Measurements from ENCODE around the gene PLXND1. TPM values are rescaled to one million over a fixed set of nuclear protein-coding genes. Genes with fewer than 3 reads are reported as not detected.
A peak's percentile ranks its signal among the peaks of the same experiment; 100 is the strongest.
"Not testable (repeated sequence)": the region's sequence is repeated elsewhere in the genome, so short reads cannot be mapped to it uniquely, and the experiment has no call there.

PLXND1 gene, protein sequence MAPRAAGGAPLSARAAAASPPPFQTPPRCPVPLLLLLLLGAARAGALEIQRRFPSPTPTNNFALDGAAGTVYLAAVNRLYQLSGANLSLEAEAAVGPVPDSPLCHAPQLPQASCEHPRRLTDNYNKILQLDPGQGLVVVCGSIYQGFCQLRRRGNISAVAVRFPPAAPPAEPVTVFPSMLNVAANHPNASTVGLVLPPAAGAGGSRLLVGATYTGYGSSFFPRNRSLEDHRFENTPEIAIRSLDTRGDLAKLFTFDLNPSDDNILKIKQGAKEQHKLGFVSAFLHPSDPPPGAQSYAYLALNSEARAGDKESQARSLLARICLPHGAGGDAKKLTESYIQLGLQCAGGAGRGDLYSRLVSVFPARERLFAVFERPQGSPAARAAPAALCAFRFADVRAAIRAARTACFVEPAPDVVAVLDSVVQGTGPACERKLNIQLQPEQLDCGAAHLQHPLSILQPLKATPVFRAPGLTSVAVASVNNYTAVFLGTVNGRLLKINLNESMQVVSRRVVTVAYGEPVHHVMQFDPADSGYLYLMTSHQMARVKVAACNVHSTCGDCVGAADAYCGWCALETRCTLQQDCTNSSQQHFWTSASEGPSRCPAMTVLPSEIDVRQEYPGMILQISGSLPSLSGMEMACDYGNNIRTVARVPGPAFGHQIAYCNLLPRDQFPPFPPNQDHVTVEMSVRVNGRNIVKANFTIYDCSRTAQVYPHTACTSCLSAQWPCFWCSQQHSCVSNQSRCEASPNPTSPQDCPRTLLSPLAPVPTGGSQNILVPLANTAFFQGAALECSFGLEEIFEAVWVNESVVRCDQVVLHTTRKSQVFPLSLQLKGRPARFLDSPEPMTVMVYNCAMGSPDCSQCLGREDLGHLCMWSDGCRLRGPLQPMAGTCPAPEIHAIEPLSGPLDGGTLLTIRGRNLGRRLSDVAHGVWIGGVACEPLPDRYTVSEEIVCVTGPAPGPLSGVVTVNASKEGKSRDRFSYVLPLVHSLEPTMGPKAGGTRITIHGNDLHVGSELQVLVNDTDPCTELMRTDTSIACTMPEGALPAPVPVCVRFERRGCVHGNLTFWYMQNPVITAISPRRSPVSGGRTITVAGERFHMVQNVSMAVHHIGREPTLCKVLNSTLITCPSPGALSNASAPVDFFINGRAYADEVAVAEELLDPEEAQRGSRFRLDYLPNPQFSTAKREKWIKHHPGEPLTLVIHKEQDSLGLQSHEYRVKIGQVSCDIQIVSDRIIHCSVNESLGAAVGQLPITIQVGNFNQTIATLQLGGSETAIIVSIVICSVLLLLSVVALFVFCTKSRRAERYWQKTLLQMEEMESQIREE (N-terminal part only)
- 29.0 and 74.1 TPM in 2 replicates for total RNA-seq (2014; rRNA removed; shearing (Covaris generic); ENCODE audit: low replicate concordance)

DNA sequence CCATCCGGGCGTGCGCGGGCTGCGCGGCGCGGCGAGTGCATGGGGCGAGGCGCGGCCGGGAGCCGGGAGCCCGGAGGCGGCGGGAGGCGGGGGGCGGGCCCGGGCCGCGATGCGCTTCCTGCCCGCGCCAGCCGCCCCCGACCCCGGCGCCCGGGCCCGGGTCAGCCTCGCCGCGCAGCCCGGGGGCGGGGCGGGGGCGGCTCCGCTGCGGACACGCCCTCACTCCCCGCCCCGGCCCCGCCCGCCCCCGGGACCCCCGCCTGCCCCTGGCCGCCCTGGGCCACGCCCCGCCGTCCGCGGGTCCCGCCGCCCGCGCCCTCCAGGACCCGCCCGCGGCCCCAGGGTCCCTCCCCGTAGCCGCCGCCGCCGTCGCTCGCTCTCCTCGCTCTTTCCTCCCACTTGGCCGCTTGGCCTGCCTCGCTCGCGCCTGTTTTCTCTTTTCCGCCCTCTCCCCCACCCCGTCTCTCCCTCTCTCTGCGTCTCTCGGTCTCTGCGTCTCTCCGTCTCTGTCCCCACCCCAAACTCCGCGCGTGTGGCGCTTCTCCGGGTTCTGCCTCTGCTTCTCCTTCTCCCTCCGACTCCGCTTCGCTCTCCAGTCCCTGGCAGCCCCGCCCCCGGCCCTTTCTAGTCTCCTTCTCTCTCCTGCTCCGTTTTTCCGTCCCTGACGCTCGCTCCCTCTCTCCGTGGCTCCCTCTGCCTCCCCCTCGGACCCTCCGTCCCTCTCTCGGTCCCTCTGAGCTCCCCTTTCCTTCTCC lies at the start of gene PLXND1:
TSS of gene PLXND1 (minus strand) at position 41 of the 755 bp plus-strand sequence. CDS start at position 4, 37 bp downstream.
- in situ Hi-C loops (cut with HindIII; ENCODE audit: low pct_unique_long_range_greater_than_20kb, low sequenced_read_pairs): no loop called here

DNA sequence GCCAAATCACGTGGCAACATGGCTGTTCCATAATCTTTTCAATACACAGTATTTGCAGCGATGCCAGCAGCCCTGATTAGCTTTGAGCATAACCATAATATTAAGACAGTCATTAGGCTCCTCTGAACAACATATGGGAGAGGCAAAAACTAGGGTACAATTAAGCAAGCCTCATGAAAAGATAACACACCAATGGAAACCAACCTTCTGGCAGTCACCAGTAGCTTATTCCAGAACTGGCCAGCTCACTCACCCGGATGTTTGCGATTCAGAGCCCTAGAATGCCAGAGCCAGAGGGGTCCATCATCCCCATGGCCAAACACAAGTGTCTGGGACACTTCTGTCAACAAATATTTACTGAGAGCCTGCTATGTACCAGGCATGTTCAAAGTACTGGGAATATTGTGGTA lies 48.8 kb upstream of the PLXND1 start:
- DNase-seq (ENCODE audit: low read depth): no peak
- in situ Hi-C loops (cut with HindIII; ENCODE audit: low pct_unique_long_range_greater_than_20kb, low sequenced_read_pairs): loop anchor here (10.0 kb wide), 1 partner anchor 170 kb away; no protein-coding TSS in a partner anchor

More for the DNA sequence above, at the start of gene PLXND1:
- peak; percentile 68 for DNase-seq (ENCODE audit: low read depth)

DNA sequence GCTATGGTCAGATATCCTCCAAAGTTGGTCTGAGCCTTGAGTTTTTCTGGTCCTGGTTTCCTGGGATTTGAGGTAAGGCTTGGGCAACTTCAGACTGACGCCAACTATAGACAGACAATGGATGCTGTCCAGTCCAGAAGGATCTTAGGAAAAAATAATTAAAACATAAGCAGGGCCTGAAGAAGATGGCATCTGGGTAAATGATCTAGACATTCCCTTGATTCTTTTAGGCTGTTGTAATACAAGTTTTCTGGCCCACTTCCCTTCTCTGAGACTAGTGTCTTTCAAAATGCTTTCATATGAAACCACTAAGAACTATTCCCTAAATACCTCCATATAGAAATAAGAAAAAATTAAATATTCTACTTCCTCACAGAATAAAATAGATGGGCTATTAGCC lies 47.7 kb upstream of the PLXND1 start:
- DNase-seq (ENCODE audit: low read depth): no peak
- in situ Hi-C loops (cut with HindIII; ENCODE audit: low pct_unique_long_range_greater_than_20kb, low sequenced_read_pairs): loop anchor here (10.0 kb wide), 1 partner anchor 171 kb away; no protein-coding TSS in a partner anchor

DNA sequence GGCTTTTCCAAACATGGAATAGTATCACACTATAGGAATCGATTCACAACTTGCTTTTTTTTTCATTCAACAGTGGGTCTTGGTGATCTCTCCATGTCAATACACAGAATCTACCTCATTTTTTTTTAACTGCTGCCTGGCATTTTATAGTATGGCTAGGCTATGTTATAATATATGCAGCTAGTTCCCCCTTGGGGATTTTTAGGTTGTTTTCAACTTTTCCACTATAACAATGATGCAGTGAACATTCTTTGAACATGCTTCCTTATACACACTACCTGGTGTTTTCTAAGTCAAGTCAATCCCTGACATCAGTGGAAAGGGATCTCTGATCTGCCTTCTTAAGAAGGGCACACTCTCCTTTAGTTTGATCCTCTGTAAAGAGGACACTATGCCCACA lies 46.5 kb upstream of the PLXND1 start:
- in situ Hi-C loops (cut with HindIII; ENCODE audit: low pct_unique_long_range_greater_than_20kb, low sequenced_read_pairs): loop anchor here (10.0 kb wide), 1 partner anchor 172 kb away; no protein-coding TSS in a partner anchor

DNA sequence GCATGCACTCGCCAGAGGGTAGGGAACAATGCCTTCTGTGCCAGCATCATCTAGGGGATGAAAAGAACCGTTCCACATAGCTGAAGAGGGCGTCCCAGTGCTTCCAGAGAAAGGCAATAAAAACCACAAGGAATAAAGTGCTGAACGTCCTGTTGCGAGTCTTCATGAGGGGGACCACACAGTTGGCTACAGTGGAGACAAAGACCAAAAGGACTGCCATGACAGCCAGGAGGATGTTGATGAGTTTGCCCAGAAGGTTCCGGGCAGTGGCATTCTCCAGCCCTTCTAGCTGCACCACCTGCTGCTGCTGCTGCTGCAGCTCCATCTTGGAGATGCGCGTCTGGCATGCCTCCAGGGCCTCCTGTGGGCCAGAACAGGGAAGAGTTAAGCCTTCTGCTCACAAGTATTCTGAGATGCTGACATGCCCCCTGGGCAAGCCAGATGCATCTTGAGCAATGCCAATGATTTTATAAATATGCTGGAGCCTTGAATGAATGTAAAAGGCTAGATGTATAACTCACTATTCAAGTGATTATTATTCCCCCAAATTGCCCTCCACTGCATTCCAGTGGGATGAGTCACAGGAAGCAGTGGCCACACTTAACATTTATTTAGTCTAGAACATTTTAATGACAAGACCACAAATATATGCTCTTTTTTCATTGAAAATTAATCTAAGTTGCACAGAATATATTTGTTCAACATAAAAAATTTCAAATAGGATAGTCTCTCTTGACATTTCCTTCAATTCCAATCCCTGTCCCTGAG lies 45.1 kb upstream of the PLXND1 start:
- peak; percentile 80 for DNase-seq (ENCODE audit: low read depth)
- in situ Hi-C loops (cut with HindIII; ENCODE audit: low pct_unique_long_range_greater_than_20kb, low sequenced_read_pairs): loop anchor here (10.0 kb wide), 1 partner anchor 173 kb away; no protein-coding TSS in a partner anchor

More for the DNA sequence above, 46.5 kb upstream of the PLXND1 start:
- DNase-seq (ENCODE audit: low read depth): no peak

DNA sequence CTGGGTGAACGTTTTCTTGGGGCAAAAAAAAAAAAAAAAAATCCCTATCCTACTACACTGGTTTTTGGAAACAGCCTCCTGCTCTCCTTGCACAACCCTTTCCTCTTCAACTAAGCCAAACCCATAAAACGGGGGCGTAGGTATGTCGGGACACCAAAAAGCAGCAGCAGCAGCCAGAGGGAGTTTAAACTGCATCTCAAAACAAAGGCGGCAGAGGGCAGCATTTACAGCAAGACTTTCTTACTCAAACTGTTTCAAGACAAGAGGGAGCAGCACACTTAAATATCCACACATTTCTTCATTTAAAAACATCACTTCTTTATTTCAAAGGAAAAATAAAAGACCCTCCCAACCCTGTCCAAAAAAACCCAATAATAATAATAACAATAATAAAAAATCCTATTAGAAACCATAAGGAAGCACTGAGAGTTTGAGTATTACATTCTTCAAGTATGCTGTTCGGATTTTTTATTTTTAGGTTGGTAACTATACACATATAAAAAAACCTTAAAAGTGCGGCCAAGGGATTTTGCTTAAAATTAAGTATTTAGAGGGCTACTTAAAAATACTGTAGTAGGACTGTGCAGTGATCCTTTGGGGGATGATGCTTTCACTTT lies 43.9 kb upstream of the PLXND1 start:
- in situ Hi-C loops (cut with HindIII; ENCODE audit: low pct_unique_long_range_greater_than_20kb, low sequenced_read_pairs): loop anchor here (10.0 kb wide), 1 partner anchor 174 kb away; no protein-coding TSS in a partner anchor
- peak; percentile 53 for DNase-seq (ENCODE audit: low read depth)

DNA sequence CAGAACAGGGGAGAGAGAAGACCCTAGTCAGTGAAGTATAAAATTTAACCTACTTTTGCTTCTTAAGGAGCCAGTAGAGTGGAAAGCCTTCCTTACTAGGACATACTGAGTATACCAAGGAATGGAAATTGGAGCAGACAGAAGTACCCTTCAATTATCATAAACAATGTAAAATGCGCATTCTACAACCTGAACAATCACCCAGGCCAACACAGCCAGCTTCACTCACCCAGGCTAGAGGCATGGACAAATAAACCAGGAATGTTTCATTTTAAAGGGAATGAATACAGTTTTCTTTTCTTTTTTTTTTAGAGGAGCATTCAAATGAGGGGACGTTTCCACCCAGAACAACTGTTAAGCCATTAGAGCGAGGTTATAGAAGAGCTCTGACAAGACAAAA lies 41.9 kb upstream of the PLXND1 start:
- no peak for DNase-seq (ENCODE audit: low read depth)
- in situ Hi-C loops (cut with HindIII; ENCODE audit: low pct_unique_long_range_greater_than_20kb, low sequenced_read_pairs): no loop called here

DNA sequence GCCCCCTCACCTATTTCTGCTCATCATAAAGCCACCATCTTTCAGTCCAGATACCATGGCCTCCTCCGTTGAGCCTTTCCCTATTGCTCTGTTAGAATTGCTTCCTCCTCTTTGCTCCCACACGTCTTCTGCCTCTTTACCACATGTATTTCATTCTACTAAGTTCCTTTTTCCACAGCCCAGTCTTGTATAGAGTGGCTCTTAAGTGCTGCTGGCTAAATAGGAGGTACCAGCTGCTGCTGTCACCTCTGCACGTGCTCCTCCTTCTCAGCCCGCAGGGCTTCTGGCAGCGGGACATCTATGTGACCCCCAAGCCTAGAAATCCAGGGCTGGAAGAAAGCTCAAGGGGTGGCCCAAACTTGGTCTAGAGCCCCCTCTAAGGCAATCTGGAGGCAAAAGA lies 38.8 kb upstream of the PLXND1 start:
- DNase-seq (ENCODE audit: low read depth): no peak
- in situ Hi-C loops (cut with HindIII; ENCODE audit: low pct_unique_long_range_greater_than_20kb, low sequenced_read_pairs): no loop called here

DNA sequence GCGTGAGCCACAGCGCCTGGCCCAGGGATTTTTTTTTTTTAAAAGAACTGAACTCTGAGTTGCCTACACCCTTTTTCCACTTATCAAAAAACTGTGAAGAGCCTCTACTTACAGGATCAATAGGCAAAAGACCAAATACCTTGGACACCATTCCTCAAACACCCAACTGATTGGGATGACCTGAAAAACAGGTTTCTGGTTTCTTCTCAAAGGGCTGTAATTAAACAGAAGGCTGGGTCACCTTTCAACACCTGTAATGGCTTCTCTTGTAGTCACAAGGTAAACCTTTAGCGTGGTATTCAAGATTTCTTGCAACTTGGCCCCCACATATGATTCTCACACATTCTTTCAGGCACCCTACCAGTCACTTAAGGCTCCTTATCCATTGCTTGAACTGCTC lies 38.4 kb upstream of the PLXND1 start:
- no peak for DNase-seq (ENCODE audit: low read depth)
- in situ Hi-C loops (cut with HindIII; ENCODE audit: low pct_unique_long_range_greater_than_20kb, low sequenced_read_pairs): no loop called here

DNA sequence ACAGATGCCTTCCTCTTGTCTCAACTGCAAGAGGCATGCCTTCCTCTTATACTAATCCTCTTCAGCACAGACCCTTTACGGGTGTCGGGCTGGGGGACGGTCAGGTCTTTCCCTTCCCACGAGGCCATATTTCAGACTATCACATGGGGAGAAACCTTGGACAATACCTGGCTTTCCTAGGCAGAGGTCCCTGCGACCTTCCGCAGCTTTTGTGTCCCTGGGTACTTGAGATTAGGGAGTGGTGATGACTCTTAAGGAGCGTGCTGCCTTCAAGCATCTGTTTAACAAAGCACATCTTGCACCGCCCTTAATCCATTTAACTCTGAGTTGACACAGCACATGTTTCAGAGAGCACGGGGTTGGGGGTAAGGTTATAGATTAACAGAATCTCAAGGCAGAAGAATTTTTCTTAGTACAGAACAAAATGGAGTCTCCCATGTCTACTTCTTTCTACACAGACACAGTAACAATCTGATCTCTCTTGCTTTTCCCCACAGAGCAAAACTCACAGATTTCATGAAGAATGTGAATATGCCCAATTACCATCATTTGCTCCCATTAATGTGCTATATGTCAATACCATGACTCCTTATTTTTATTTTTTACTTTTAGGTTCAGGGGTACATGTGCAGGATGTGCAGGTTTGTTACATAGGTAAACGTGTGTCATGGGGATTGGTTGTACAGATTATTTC lies 35.2 kb upstream of the PLXND1 start:
- in situ Hi-C loops (cut with HindIII; ENCODE audit: low pct_unique_long_range_greater_than_20kb, low sequenced_read_pairs); DNase-seq (ENCODE audit: low read depth): not testable (repeated sequence)

DNA sequence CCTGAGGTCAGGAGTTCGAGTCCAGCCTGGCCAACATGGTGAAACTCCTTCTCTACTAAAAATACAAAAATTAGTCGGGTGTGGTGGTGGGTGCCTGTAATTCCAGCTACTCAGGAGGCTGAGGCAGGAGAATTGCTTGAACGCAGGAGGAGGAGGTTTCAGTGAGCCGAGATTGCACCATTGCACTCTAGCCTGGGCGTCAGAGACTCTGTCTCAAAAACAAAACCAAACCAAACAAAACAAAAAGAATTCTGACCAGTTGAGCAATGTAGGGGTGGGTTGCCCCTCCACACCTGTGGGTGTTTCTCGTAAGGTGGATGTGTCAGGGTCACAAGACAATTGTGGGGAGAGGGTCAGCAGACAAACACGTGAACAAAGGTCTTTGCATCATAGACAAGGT lies 34.5 kb upstream of the PLXND1 start:
- not testable (repeated sequence) for DNase-seq (ENCODE audit: low read depth)

DNA sequence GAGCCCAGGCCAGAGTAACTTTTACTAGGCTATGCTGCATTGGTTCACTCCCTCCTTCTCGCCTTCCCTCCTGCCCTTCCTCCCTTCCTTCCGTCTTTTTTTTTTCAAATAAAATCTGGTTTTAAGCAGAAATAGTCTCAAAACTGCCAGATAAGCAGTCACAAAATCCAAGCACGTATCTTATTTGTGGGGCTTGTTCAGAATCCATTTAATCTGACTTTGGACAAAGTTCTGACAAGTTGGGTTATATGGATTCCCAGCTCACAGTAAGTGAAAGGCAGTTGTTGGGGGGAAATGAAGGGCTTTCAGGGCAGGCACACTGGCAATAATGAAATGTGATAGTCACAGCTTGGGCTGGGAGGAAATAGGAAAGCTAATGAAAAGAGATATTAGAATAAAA lies 32.0 kb upstream of the PLXND1 start:
- DNase-seq (ENCODE audit: low read depth): no peak
- in situ Hi-C loops (cut with HindIII; ENCODE audit: low pct_unique_long_range_greater_than_20kb, low sequenced_read_pairs): no loop called here

More for the DNA sequence above, 34.5 kb upstream of the PLXND1 start:
- in situ Hi-C loops (cut with HindIII; ENCODE audit: low pct_unique_long_range_greater_than_20kb, low sequenced_read_pairs): not testable (repeated sequence)

DNA sequence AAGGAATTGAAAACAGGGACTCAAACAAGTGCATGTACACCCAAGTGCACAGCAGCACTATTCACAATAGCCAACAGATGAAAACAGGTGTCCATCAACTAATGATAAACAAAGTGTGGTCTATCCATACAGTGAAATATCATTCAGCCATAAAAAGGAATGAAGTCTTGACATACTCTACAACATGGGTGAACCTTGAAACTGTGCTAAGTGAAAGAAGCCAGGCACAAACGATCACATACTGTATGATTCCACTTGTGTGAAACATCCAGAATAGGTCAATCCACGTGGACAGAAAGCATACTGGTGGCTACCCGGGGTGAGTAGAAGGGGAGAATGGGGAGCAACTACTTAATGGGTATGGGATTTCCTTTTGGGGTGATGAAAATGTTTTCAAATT lies 29.6 kb upstream of the PLXND1 start:
- in situ Hi-C loops (cut with HindIII; ENCODE audit: low pct_unique_long_range_greater_than_20kb, low sequenced_read_pairs): no loop called here
- no peak for DNase-seq (ENCODE audit: low read depth)

DNA sequence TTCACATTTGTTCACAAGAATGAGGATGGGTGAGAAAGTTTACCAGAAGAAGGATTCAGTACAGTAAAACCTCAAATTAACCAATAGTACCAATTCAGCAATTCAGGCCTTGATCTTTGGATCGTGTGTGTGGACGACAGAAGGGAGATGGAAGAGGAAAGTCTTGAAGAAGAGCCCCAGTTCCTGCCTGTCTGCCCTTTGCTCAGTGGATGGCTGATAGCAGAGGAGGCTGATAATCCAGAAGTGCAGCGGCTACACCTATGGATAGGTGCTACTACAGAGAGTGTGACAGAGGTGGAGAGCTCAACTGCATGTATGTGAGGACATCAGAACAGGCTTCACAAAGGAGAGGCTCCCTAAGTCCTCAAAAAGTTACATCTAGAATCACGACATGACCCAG lies 29.2 kb upstream of the PLXND1 start:
- DNase-seq (ENCODE audit: low read depth): no peak
- in situ Hi-C loops (cut with HindIII; ENCODE audit: low pct_unique_long_range_greater_than_20kb, low sequenced_read_pairs): no loop called here

DNA sequence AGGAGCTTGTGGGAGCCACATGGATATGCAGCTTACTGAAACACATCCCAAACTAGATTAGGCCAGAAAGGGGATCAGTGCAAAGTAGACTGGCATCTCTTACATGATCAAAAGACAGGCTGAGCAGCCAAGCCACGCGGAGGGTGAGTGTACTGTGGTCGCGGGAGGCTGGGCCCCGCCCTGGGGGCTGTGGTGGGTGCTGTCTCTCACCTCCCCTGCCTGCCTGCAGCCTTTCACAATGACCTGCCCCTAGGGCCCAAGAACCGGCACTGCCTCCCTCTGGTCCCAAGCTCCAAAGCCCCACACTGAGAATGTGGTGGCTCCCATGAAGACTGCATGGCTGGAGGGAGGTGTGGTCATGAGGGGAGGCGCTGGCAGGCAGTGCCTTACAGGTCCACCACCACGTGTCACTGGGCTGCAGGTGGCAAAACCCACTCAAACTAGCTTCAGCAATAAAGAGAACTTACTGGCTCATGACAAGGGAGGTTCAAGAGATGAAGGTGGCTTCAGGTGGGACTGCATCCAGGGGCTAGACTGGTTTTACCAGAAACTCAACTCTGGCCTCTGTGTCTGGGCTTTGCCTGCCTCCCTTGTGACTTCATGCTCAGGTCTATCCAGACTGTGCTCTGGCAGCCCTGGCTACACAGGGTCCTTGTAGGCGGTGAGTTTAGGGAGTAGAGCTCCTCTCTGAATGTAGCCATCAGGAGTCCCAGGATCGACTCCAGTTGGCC lies 27.4 kb upstream of the PLXND1 start:
- no peak for DNase-seq (ENCODE audit: low read depth)
- in situ Hi-C loops (cut with HindIII; ENCODE audit: low pct_unique_long_range_greater_than_20kb, low sequenced_read_pairs): no loop called here
